Regular cardiac myocyte (primary cell): Measurements from ENCODE around the gene RRBP1. TPM values are rescaled to one million over a fixed set of nuclear protein-coding genes. Genes with fewer than 3 reads are reported as not detected.

Source experiments
- total RNA-seq: library from RNA; depleted of rRNA; stranded (reverse); fragments of >200 nt; gene quantifications from 2 replicates; pipeline ENCODE4 v1.2.3, GENCODE V29; 2014

The RRBP1 gene
- total RNA-seq: 209 and 235 TPM in 2 replicates

GRCh38 chr20:17682103-17682888, at the start of gene RRBP1:
TSS of gene RRBP1 (minus strand) at chr20:17682242. CDS start at chr20:17660507, 21,735 bp downstream.

GRCh38 chr20:17699931-17700351, 17.9 kb upstream of the RRBP1 start, which contains the start of gene BANF2:
TSS of gene BANF2 (plus strand) at chr20:17699966. CDS start at chr20:17725026, 25,060 bp downstream.

GRCh38 chr20:17569616-17570346, 112.3 kb downstream of the RRBP1 start, which contains the start of gene DSTN:
TSS of gene DSTN (plus strand) at chr20:17570075. CDS start at chr20:17570209, 134 bp downstream.

Other genes with a start within 250 kb of the RRBP1 start
- 1.9 and 2.8 TPM in 2 replicates for gene BFSP1, start 150.9 kb downstream of the RRBP1 start, total RNA-seq
- 368 and 460 TPM in 2 replicates for gene DSTN, start 112.2 kb downstream of the RRBP1 start, total RNA-seq
- not detected in 2 replicates for gene BANF2, start 17.7 kb upstream of the RRBP1 start, total RNA-seq